Mesodermal cell (in vitro differentiated cells): ENCODE results near the gene SERPINE2.
A peak's percentile ranks its signal among the peaks of the same experiment; 100 is the strongest.
"Not testable (repeated sequence)": the region's sequence is repeated elsewhere in the genome, so short reads cannot be mapped to it uniquely, and the experiment has no call there.

Experiments used
- H3K27ac ChIP-seq: 2 replicates; pipeline ENCODE4 v1.7.0; 2013; ENCODE audit warnings: mild to moderate bottlenecking, low read depth, low read length, moderate library complexity; ENCODE audit not compliant: severe bottlenecking
- H3K36me3 ChIP-seq: 2 replicates; pipeline ENCODE4 v1.7.1; 2013; ENCODE audit warnings: mild to moderate bottlenecking, low read length, moderate library complexity; ENCODE audit not compliant: control insufficient read depth, insufficient read depth
- H3K4me1 ChIP-seq: one replicate; pipeline ENCODE4 v1.7.1; 2013; ENCODE audit warnings: mild to moderate bottlenecking, low read length; ENCODE audit not compliant: insufficient read depth, control insufficient read depth, poor library complexity, severe bottlenecking
- H3K4me3 ChIP-seq: 2 replicates; pipeline ENCODE4 v1.7.0; 2013; ENCODE audit warnings: low read length, control low read depth, mild to moderate bottlenecking; ENCODE audit not compliant: insufficient read depth, poor library complexity, severe bottlenecking; ENCODE audit errors: extremely low read depth
- H3K9me3 ChIP-seq: 2 replicates; pipeline ENCODE4 v1.7.1; 2013; ENCODE audit warnings: mild to moderate bottlenecking, low read length, moderate library complexity; ENCODE audit not compliant: control insufficient read depth
- whole genome bisulfite sequencing, 2 experiments: methylation state at CpG; one replicate each; pipeline ENCODE4 v1.1.5; 2013; ENCODE audit warnings: missing lambda C conversion rate in 2 of 2; ENCODE audit not compliant: insufficient coverage in 2 of 2; 5-methylcytosine and 5-hydroxymethylcytosine counted together

The SERPINE2 gene

GRCh38 chr2:223944166-223944702 is 94.9 kb downstream of the SERPINE2 start:
- 0 to 1% methylated on average over 37 to 46 of the region's 46 CpGs for WGBS, 2 experiments
- Histone ChIP-seq H3K9me3 (no peaks in the 10 kb centered on the region), H3K27ac (peak overlapping the region; percentile 4), H3K36me3 (peaks cover 16% of the 10 kb centered on the region), H3K4me1 (peaks cover 6% of the 10 kb centered on the region), H3K4me3 (peak overlapping the region; percentile 97)

GRCh38 chr2:223943561-223944008 is 95.5 kb downstream of the SERPINE2 start:
- peaks cover 6% of the 10 kb centered on the region for H3K4me1 ChIP-seq
- 51 to 52% methylated on average over 6 to 7 of the region's 7 CpGs for WGBS, 2 experiments
- H3K4me3 ChIP-seq: peak overlapping the region; percentile 97
- no peaks in the 10 kb centered on the region for H3K9me3 ChIP-seq
- no peak overlapping the region for H3K27ac ChIP-seq
- H3K36me3 ChIP-seq: peaks cover 16% of the 10 kb centered on the region

DNA sequence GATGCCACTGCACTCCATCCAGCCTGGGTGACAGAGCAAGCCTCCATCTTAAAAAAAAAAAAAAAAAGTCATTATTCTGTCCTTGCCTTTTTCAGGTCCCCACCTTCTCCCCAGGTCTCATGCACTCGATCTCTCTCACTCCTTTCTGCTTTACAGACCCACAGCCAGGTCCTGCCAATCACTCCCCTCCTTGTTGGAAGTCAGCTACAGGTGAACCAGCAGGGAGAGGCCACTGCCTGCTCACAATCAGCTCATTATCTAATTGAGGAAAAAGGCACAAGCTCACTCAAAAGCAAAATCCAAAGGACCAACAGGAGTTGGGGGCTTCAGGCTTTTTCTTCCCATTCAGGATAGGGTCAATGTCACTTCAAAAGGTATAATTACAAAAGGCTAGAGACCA is 96.0 kb downstream of the SERPINE2 start:
- H3K27ac ChIP-seq: no peak overlapping the region
- no peaks in the 10 kb centered on the region for H3K9me3 ChIP-seq
- peaks cover 16% of the 10 kb centered on the region for H3K36me3 ChIP-seq
- 80 to 92% methylated on average over 1 of the region's 1 CpG for WGBS, 2 experiments
- peak overlapping the region; percentile 97 for H3K4me3 ChIP-seq
- H3K4me1 ChIP-seq: peaks cover 6% of the 10 kb centered on the region

- WGBS, 2 experiments: 89 to 99% methylated on average over 7 to 9 of the region's 12 CpGs
- Histone ChIP-seq H3K36me3 (peaks cover 16% of the 10 kb centered on the region), H3K4me3 (no peak overlapping the region), H3K4me1 (peaks cover 15% of the 10 kb centered on the region), H3K9me3 (no peaks in the 10 kb centered on the region), H3K27ac (no peak overlapping the region)
Measured at GRCh38 chr2:223941579-223942277, 97.4 kb downstream of the SERPINE2 start.

- H3K9me3 ChIP-seq: not testable (repeated sequence)
- no CpG with 5 or more reads among the region's 2 CpGs for WGBS, 2 experiments
Measured at GRCh38 chr2:223939438-223939837, 99.6 kb downstream of the SERPINE2 start.

DNA sequence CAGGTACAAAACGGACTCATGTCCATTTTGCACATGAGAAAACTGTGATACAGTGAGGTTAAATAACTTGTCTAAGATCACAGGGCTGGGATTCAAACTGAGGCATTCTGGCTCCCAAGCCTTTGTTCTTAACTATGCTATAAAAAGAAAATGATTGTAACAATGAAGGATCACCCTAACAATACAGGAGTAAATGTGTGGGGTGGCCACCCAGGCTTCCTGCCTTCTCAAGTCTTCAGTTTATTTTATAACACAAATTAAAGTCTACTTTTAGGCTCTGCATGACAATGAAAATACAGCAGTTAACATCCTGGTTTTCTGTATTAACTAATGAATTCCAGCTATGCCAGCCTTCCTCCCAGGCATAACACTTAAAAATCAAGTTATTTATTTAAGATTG is 101.6 kb downstream of the SERPINE2 start:
- H3K4me3 ChIP-seq: no peak overlapping the region
- WGBS, 2 experiments: no CpG with 5 or more reads among the region's 1 CpG
- peaks cover 10% of the 10 kb centered on the region for H3K36me3 ChIP-seq
- H3K27ac ChIP-seq: no peak overlapping the region
- peaks cover 17% of the 10 kb centered on the region for H3K4me1 ChIP-seq
- no peaks in the 10 kb centered on the region for H3K9me3 ChIP-seq

More at GRCh38 chr2:223939438-223939837, 99.6 kb downstream of the SERPINE2 start:
- H3K27ac ChIP-seq, H3K4me3 ChIP-seq: not testable (repeated sequence)
- H3K36me3 ChIP-seq: peaks cover 16% of the 10 kb centered on the region
- H3K4me1 ChIP-seq: peaks cover 18% of the 10 kb centered on the region

GRCh38 chr2:223936862-223937326 is 102.2 kb downstream of the SERPINE2 start:
- 95 to 100% methylated on average over 2 to 3 of the region's 5 CpGs for WGBS, 2 experiments
- no peak overlapping the region for H3K4me3 ChIP-seq
- peaks cover 10% of the 10 kb centered on the region for H3K36me3 ChIP-seq
- no peaks in the 10 kb centered on the region for H3K9me3 ChIP-seq
- H3K4me1 ChIP-seq: peaks cover 17% of the 10 kb centered on the region
- H3K27ac ChIP-seq: no peak overlapping the region

- H3K27ac ChIP-seq: no peak overlapping the region
- no peak overlapping the region for H3K4me3 ChIP-seq
- peaks cover 5% of the 10 kb centered on the region for H3K36me3 ChIP-seq
- H3K9me3 ChIP-seq: no peaks in the 10 kb centered on the region
- H3K4me1 ChIP-seq: peaks cover 17% of the 10 kb centered on the region
Measured at GRCh38 chr2:223935459-223936125, 103.5 kb downstream of the SERPINE2 start.

DNA sequence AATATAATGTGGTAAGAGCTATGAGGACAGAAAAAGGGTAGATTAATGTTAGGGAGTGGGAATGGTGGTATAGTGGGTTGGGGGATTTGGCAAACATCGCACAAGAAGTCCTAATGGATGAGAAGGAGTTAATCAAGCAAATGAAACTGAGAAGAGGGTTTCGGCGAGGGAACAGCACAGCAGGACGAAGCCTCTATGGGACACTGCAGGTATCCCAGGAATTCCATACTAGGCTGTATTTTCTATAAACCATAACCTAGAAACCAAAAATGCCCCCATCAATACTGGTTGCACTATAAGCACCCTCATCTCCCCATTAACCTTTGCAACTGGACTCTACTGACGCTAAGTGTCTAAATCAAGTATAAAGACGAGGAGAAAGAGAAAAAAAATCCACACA is 104.2 kb downstream of the SERPINE2 start:
- peaks cover 17% of the 10 kb centered on the region for H3K4me1 ChIP-seq
- 55 to 69% methylated on average over 4 of the region's 6 CpGs for WGBS, 2 experiments
- no peak overlapping the region for H3K4me3 ChIP-seq
- no peaks in the 10 kb centered on the region for H3K9me3 ChIP-seq
- no peak overlapping the region for H3K27ac ChIP-seq
- peaks cover 5% of the 10 kb centered on the region for H3K36me3 ChIP-seq

DNA sequence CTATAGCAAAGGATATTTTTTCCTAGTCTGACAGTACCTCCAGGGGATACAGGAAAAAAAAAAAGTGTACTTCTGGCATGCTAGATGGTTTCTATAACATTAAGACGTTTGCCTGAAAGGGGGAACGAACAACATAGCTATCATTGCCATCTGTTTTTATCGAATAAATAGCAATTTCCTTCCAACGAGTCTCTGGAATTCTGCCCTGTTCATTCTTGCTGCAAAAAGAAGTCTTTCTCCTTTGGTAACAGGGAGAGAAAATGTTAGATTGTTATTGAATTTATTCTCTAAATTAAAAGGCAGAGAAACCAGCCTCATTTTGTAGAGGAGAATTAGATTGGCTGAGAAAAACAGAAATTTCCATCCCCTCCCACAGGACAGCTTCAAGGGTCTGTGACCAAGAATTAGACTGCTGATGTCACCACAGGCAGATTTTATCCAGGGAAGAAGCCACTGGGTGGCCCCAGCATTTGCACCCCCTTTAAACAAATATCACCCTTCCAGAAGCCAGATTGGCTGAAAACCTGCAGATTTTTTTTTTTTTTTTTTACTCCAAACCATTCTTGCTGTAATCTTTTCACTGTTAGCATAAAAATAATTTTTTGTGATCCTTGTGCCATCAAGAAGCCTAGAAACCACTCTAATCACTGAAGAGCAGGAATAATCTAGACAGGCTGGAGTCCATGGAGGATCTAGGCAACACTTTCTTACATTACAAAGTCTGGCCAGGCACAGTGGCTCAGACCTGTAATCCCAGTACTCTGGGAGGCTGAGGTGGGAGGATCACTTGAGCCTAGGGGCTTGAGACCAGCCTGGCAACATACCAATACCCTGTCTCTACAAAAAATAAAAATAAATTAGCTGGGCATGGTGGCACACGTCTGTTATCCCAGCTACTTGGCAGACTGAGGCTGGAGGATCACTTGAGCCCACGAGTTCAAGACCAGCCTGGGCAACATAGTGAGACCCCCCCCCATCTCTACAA is 106.0 kb downstream of the SERPINE2 start:
- WGBS, 2 experiments: 93 to 100% methylated on average over 1 to 4 of the region's 6 CpGs
- Histone ChIP-seq H3K27ac (no peak overlapping the region), H3K4me1 (peaks cover 17% of the 10 kb centered on the region)

More for the DNA sequence above, 106.0 kb downstream of the SERPINE2 start:
- H3K4me3 ChIP-seq: no peak overlapping the region
- peaks cover 5% of the 10 kb centered on the region for H3K9me3 ChIP-seq
- no peaks in the 10 kb centered on the region for H3K36me3 ChIP-seq
